Panc1 (cell line): Measurements from ENCODE around the gene TMEM174.

Experiments used
- CTCF ChIP-seq: fragments of 450-650 bp; IDR thresholded peaks from 2 replicates; pipeline ENCODE4 v1.5.1; 2017; ENCODE audit warnings: mild to moderate bottlenecking
- POLR2AphosphoS5 ChIP-seq: IDR thresholded peaks from 2 replicates; pipeline ENCODE4 v1.6.1; 2012; ENCODE audit warnings: mild to moderate bottlenecking, low read depth, low read length, moderate library complexity

- TF ChIP-seq CTCF = no peak
- TF ChIP-seq POLR2AphosphoS5 = no peak
Measured at GRCh38 chr5:73221726-73222125, 48.7 kb downstream of the TMEM174 start.
